Activated CD4-positive, CD25-positive, alpha-beta regulatory T cell (primary cell): ENCODE results near the gene RAB3B.
"Not testable (repeated sequence)": the region's sequence is repeated elsewhere in the genome, so short reads cannot be mapped to it uniquely, and the experiment has no call there.

ENCODE experiments used
- DNase-seq, 4 experiments: peaks; one replicate each; lab custom pipeline; 2025; lab: John Stamatoyannopoulos, UW

The RAB3B gene

DNA sequence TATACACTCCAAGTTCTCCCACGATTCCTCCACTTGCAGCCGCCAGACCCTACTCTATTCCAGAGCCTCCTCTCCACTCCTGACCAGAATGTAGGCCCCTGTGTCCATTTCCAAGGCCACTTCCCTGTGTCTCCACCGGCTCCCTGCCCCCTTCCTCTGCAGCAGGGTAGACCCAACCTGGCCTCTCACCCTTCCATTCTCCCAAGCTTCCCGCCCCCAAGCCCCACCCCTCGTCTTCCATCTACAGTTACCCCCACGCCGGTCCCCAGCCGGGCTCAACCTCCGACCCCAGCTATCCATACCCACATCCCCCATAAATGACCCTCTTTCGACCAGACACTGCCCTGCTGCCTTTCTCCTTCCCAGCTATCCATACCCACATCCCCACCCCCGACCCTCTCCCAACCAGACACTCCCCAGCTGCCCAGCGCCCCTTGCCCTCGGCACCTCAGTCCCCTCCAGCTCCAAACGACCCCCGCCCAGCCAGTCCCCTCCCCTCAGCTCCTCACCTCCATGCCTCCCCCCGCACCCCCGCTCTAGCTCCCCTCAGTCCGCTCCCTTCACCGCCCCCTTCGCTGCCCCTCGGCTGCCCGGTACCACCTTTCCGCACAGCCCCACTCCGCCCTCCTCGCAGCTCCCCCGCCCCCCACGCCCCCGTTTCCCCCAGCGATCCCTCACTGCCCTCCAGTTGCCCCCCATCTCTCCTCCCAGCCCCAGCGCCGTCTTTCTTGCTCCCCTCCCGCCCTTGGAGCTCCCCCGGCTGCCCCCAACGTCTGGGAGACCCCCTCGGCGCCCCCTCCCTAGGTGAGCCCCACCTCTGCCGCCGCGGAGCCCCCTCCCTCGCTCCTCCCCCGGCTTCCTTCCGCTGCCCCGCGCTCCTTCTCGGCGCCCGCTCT is 670 bp downstream of the RAB3B start:
- DNase-seq: no peak

DNA sequence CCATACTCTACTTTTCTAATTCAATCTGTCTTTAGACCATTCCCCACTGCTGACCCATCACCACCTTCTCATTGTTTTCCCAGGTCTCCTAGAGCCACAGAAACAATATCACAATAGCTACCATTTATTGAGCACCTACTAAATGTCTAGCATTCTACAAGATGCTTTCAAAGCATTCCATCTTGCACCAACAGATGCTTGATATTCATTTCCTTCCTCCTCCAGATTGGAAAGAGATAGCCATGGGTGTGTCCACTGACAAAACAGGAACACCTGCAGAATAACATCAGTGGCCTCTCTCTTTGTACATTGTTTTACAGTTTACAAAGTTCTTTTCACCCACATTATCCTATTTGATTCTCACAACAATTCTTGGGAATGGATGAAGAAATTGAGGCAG is 2.2 kb downstream of the RAB3B start:
- no peak for DNase-seq

DNA sequence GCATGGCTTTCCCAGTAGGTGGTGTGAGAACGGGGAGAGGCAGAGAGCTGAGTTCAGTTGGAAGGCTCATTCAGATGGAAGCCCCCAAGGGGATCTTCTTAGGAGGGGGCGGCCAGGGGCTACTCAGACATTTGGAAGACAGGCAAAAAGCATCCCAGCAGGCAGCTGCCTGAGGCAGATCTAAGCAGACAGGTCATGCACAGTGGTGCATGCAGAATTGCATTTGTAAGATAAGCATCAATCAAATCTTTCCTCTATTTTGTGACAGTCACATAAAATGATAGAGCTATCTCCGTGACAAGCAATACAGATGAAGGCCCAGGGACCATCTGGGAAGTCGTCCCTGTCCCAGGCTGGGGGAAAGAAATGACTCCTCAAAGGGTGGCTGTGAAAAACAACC is 3.8 kb downstream of the RAB3B start:
- DNase-seq: no peak

DNA sequence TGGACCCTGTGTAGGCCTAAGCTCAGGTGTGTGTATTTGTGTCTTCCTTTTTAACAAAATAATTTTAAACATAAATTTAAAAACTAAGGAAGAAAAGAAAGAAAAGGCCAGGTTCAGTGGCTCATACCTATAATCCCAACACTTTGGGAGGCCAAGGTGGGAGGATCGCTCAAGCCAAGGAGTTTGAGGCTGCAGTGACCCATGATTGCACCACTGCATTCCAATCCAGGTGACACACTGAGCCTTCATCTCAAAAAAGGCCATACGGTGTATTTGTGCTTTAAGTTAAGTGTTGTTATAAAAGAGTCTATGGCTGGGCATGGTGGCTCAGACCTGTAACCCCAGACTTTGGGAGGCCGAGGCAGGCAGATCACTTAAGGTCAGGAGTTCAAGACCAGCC is 8.3 kb downstream of the RAB3B start:
- no peak for DNase-seq

DNA sequence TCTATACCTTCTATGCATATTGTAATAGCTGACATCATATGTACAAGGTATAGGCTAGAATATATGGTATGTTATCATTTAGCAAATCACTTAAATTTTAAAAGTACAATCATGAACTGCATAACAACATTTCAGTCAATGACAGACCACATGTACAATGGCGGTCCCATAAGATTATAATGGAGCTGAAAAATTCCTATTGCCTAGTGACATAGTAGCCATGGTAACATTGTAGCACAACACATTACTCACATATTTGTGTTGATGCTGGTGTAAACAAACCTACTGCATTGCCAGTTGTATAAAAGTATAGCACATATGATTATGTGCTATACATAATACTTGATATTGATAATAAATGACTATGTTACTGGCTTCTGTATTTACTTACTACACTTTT is 8.9 kb downstream of the RAB3B start:
- no peak for DNase-seq

DNA sequence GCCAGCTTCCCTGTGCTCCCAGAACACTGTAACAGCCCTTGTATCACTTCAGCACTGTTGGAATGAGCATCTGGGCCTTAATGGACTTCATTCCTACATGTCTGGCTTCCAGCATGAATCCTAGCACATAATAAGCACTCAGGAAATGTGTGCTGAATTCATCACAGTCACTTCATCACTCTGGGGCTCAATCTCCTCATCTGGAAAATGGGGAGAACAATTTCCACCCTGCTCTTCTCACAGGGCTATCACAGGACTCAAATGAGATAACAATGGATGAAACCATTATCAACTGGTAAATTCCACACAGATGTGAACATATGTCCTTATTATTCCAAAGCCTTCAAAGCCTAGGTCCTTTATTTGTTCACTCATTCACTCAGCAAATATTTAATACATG is 12.4 kb downstream of the RAB3B start:
- no peak for DNase-seq

DNA sequence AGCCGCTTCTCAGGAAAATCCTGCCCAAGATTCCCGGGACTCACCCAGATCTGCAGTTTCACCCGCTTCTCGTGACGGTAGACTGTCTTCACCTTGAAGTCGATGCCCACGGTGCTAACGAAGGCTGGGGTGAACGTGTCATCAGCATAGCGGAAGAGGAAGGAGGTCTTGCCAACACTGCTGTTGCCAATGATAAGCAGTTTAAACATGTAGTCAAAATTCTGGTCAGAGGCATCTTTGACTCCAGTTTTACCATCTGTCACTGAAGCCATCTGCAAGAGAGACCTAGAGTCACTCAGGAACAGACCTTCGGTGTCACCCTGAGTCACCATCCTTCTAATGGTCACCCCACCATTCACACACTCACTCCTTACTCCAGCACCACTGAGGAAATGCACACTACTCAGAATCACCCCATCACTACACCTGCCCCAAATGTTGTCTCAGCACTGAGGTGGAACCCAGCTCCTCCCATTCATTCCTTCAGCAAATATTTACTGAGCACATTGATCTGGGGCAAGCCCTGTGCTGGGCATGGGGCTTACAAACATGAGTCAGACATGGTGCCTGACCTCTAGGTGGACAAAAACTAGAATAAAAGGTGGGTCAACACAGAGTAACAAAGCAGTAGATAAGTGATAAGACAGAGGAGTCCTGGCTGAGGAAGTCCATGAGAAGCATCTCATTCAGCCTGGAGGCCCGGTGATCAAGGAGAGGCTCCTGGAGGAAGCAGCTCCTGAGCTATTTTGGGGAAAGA is 13.5 kb downstream of the RAB3B start:
- no peak for DNase-seq

DNA sequence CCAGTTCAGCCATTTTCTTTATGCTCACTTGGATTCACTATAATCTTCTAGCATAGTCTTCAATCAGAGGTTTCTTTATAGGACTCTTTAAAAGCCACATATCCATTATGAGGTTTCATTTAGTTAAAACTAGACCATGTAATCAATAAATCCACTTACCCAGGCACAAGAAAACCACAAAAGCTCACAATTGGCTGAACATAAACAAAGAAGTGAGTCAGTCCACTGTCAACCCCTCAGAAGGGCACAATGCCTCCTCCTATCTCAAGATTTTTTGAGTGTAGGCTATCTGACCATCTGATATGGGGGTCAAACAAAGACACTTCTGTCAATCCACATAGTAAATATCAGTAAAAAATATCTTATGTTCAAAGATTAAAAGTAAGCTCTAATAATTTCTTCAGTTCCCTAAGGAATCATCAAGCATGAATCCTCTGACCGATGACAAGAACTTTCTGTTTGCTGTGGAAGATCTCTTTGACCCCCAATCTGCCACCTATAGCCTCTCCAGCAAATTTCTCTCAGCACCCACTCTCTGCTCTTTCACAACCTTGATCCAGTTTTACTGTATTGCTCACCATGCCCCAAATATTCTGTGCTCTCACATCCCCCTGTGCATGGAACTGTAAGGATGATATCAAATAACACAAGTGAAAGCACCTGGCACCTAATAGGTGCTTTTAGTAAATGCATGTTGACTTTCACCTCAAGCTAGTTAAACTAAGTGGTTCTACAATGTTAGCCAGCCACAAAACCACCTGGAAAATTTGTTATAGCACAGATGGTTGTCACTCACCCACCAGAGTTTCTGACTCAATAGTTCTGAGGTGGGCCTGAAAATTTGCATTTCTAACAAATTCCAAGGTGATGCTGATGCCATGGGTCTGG is 16.7 kb downstream of the RAB3B start:
- no peak for DNase-seq

DNA sequence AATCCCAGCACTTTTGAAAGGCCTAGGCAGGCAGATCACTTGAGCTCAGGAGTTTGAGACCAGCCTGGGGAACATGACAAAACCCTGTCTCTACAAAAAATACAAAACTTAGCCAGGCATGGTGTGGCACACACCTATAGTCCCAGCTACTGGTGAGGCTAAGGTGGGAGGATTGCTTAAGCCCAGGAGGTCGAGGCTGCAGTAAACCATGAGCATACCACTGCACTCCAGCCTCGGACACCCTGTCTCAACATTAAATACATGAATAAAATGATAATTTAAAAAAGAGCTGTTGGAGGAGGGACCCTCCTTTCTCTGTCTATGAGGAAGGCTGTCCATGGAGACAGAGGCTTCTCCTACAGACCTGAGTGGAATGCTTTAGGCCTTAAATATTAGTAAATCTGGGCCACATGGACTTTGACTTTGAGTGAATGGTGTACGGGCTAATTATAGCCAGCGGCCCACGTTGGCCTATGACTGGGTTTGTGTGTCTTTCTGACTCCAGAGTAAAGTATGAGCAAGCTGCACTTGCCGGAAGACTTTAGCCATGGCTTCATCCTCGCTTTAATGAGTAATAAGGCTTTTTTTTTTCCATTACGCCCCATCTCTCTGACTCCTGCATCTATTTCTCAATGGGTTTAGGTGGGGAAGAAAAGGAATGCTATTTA is 21.3 kb downstream of the RAB3B start:
- no peak for DNase-seq

DNA sequence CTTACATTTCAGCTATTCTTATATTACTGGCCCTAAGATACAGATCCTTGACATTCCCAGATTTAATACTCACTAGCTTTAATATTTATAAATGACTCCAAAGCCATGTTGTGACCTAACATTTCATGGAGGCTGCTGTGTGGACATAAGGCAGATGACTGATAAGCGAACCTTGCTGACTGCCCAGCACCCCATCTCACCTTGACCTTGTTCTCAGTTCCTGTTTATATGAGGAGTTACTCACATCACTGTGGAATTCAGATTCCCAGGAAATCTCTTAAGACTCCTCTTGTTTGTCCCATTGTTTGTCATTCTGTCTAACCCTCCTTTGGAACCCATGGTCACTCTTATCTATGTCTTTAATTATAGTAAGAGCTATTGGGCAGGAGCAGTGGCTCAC is 21.9 kb downstream of the RAB3B start:
- DNase-seq: no peak

DNA sequence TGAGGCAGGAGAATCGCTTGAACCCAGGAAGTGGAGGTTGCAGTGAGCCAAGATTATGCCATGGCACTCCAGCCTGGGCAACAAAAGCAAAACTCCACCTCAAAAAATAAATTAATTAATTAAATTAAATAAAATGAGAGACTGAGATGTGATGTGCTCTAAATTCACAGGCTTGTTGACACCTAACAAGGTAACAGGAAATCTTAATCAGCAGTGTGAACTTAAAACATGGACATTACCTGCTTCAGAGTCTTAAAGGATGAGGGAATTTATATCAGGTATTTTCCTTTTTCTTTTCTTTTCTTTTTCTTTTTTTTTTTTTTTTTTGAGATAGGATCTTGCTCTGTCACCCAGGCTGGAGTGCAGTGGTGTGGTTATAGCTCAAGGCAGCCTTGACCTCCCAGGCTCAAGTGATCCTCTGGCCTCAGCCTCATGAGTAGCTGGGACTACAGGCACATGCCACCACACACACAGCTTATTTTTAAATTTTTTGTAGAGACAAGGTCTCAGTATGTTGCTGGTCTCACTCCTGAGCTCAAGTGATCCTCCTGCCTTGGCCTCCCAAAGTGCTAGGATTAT is 23.2 kb downstream of the RAB3B start:
- DNase-seq: not testable (repeated sequence)

DNA sequence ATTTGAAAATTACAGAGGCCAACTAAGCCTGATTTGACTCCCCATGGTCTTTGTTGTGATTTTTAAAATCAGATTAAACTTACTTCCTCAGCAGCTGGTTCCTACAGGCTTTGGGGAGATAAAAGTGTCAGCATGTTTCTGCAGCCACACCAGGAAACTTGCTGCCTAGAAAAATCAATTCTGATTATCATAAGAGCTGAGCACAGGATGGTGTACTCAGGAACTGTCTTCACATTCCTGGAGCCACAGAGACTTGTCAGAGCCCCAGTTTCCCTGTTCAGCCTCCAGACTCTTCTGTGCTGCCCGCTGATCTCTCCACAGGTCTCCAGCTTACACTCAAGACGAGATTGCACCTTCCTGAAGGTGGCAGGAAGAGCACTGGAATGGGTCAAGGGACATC is 23.9 kb downstream of the RAB3B start:
- no peak for DNase-seq

DNA sequence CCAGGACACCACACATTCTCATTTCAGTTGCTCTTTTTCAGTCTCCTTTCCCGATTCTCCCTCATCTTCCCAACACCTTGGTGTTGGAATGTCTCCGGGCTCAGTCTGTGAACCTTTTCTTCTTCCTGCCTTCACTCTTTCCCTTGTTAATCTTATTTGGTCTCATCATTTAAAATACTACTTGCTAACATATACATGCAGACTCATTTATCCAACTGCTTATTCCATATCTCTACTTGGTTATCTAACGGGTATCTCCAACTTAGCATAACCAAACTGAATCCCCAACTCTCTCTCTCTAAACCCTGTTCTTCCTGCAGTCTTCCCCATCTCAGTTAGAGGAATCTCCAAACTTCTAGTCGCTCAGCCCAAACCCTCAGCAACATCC is 26.2 kb downstream of the RAB3B start:
- no peak for DNase-seq

DNA sequence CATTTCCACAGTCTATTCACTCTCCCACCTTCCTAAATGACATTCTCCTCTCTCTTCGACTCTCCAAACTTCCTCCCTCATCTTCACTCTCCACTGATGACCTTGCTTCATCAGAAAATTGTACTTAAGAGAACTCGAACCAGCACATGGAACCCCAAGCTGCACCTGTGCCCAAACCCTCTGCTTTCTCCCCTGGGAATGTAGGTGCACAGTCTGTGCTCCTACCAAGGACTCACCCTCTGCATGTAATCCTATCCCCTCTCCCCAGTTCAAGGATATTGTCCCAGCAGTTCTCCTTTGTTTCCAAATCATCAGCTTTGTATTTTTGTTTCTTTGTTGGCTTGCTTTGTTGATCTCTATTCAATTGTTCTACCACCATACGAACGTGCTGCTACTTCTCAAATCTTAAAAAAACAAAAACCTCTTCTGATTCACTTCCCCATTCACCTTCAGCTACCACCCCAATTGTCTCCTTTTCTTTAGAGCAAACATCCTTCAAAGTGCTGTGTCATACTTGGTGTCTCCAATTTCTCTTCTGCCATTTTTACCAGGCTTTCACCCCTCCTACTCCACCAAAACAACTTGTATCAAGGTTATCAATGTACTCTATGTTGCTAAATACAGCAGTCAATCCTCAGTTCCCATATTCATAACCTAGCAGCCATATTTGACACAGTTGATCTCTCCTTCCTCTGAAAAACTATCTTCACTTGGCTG is 26.8 kb downstream of the RAB3B start:
- DNase-seq: no peak

DNA sequence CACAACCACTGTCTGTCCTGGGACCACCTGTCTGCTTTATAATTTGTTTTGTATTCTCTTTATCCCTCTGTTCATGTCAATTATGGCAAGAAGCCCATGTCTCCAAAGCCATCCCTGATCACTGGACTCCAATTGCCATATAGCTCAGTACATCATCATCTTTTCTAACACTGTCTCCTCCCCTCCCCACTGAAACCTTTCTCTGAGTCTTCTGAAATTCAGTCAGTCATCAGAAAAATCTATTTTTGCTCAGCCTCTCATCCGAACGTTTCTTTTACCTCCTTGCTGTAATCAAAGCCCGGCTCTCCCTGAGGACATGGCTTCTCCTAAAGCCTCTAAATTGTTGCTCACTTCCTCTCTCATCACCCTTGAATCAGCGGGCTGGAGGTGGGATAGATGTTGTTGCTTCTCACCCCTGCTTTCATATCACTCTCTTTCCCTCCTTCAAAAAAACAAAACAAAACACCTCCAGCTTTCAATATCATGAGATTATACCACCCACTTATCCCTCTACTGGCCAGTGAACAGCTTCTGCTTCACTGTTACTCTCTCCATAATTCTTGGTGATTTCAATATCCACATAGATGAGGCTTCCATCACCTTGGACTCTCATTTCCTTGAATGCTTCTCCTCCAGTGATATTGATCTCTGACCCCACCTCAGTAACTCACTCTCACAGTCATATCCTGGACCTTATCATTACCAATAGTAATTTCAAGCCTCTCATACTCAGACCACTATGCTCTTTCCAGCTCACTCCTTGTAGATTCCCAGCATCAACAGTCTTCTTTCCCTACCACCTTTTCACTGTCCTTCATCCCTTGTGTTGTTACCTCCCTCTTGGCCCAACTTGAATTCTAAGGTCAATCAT is 27.8 kb downstream of the RAB3B start:
- DNase-seq: no peak

DNA sequence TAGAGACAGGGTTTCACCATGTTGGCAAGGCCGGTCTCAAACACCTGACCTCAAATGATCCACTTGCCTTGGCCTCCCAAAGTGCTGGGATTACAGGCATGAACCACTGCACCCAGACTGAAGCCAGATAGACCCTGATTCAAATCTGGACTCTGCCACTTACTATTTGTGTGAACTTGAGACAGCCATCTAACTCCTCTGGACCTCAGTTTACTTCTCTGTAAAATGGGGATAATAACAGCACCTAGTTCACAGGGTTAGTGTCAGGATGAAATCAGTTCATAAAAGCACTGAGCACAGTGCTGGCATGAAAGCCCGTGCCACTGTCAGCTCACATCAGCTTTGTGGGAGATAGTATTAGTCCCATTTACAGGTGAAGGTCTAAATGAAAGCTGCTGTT is 28.5 kb downstream of the RAB3B start:
- DNase-seq: no peak

DNA sequence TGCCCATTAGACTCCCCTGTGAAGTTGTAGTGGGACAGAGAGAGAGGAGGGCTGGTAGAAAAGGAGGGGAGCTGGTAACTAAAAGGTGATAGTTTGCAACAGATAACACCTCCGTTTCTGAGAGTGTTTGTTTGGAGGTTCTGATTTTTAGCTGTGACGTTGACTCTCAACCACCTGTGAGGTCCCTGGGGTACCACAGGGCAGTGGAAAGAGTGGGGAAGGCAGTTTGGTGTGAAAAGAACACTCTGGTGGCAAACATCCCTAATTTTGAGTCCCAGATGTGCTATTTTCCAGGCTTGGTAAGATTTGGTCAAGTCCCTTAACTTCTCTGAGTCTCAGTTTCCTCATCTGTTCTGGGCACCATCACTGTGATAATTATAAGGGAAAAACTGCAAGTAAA is 29.3 kb downstream of the RAB3B start:
- DNase-seq: no peak

DNA sequence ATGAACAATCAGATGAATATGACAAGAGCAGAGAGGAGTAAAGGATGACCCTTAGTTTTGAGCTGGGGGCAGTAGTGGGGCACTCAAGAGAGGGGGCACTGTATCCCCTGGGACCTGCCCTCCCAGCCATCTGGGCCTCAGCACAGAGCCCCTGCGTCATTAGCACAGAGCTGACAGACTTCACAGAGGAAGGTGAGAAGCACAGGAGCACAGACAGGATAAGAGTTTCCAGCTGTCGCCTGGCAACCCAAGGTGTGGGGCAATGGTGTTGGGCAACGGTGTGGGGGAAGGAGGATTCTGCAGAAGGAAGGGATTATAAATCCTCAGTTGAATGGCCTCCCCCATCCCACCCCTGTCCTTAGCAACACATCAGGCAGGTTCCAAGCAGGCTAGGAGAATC is 30.2 kb downstream of the RAB3B start:
- DNase-seq: no peak

DNA sequence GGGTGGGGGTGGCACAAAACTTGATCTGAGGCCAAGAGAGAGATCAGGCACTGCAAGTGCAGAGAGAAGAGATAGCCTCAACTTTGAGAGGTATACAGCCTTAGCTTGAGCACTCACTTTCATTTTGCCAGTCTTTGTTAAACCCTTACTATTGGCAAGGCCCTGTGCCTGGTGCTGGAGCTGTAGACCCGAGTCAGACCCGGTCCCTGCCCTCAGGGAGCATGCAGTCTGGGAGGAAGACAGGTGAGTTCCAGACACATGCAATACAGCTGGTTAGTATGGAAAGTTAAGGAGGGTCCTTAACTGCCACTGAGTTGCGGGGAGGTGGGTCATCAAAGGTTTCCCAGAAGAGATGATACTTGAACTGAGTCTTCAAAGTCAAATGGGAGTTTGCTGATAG is 31.7 kb downstream of the RAB3B start:
- no peak for DNase-seq

DNA sequence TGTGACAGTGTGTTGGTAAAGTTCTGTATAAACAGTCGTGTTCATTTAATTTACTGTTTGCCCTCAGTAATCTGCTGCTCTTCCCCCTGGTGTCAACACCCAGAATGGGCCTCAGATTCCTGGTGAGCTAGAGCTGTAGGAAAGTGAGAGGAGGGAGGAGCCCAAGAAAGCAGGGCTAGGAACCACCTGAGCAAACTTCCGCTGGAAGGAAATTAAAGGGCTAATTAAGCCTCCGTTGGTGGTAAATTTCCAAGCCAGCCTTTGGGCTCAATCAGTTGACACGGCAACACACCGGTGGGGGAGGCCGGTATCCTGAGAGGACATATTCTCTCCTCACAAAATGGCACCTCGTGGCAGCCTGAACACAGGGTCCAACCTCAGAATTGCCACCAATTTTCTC is 32.9 kb downstream of the RAB3B start:
- DNase-seq: no peak
